ENCODE measurements around the gene MAP3K7CL.

DNA sequence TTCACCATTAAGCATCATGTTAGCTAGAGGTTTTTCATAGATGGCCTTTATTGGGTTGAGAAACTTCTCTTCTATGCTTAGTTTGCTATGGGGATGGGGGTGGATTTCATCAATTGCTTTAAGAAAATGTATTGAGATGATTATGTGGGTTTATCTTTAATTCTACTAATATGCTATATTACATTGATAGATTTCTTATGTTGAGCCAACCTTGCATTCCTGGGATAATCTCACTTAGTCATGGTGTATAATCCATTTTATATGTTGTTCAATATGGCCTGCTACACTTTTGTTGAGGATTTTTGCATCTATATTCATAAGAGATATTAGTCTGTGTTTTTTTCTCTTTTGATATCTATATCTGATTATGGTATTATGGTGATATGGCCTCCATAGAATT lies 70.7 kb downstream of the MAP3K7CL start:
- TF ChIP-seq, protein P1, sequence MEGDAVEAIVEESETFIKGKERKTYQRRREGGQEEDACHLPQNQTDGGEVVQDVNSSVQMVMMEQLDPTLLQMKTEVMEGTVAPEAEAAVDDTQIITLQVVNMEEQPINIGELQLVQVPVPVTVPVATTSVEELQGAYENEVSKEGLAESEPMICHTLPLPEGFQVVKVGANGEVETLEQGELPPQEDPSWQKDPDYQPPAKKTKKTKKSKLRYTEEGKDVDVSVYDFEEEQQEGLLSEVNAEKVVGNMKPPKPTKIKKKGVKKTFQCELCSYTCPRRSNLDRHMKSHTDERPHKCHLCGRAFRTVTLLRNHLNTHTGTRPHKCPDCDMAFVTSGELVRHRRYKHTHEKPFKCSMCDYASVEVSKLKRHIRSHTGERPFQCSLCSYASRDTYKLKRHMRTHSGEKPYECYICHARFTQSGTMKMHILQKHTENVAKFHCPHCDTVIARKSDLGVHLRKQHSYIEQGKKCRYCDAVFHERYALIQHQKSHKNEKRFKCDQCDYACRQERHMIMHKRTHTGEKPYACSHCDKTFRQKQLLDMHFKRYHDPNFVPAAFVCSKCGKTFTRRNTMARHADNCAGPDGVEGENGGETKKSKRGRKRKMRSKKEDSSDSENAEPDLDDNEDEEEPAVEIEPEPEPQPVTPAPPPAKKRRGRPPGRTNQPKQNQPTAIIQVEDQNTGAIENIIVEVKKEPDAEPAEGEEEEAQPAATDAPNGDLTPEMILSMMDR (IDR thresholded peaks at IDR 0.05; ENCODE audit: low read depth, low read length), result no peak
- no peak for TF ChIP-seq EZH2phosphoT487 (IDR thresholded peaks at IDR 0.05; ENCODE audit: low read depth)

Data from OCI-LY3 (cell line).